NCI-H2196 (cell line): ENCODE results near the gene ZFP42.
"Not testable (repeated sequence)": the region's sequence is repeated elsewhere in the genome, so short reads cannot be mapped to it uniquely, and the experiment has no call there.

Experiments
- DNase-seq: peaks from one replicate; lab custom pipeline; 2025; ENCODE audit not compliant: unreplicated experiment; lab: John Stamatoyannopoulos, UW

The ZFP42 gene

GRCh38 chr4:188018262-188018661 lies 22.7 kb downstream of the ZFP42 start:
- DNase-seq: no peak

DNA sequence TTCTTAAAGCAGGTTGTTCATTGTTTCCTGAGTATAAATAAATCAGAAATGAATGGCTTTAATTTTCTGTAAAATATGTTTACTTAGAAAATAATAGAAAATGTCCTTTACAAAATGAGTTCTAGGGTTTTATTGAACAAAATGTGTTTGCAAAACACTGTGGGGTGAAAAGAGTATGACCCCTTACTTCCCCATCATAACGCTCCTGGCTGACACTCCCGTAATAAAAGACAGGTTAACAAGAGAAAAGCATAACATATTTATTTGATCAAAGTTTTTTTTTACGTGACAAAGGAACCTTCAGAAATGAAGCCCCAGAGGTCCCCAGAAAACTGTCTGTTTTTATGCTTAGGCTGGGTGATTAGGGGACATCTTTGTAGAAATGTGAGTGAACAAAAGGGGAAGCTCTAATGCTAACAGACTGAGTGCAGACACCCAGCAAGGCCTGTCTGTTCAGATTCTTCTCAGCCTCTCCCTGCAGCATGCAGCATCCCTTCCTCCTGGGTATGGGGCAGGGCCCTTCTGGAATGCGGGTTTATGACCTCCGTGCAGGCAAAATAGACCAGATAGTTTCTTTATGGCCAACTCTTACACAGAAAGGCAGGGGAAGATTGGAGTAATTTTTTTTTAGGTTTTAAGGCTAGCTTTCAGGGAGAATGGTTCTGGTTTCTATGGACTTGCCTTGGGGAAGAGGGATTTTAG lies 26.1 kb downstream of the ZFP42 start:
- DNase-seq: no peak

DNA sequence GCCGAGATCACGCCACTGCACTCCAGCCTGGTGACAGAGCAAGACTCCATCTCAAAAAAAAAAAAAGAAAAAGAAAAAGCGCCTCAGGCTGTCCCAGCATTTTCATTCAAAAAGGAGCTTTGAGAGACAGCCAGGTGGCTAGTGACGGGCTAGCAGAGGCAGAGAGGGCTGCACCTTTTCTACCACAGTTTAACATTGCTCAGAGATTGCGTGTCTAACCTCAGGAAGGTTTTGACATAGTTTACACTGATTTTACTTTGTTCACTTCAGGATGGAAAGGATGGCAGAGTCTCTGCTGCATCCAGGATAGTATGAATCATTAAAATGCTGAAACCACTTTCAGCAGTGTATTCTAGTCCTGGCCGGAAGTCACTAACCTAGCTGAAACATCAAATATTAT lies 28.1 kb downstream of the ZFP42 start:
- DNase-seq: no peak

- DNase-seq: no peak
These were observed 29.9 kb downstream of the ZFP42 start for GRCh38 chr4:188025476-188025875.

DNA sequence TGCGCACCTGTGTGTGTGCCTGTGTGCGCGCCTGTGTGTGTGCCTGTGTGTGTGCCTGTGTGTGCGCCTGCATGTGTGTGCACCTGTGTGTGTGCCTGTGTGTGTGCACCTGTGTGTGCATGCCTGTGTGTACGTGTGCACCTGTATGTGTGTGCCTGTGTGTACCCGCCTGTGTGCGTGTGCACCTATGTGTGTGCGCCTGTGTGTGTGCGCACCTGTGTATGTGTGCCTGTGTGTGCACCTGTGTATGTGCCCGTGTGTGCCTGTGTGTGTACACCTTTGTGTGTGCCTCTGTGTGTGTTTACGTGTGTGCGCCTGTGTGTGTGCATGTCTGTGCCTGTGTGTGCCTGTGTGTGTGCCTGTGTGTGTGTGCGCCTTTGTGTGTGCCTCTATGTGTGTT lies 33.5 kb downstream of the ZFP42 start:
- no peak for DNase-seq

- DNase-seq: no peak
These were observed 34.8 kb downstream of the ZFP42 start for GRCh38 chr4:188030401-188030800.

GRCh38 chr4:188031751-188032150 lies 36.2 kb downstream of the ZFP42 start:
- DNase-seq: no peak

GRCh38 chr4:188032170-188032569 lies 36.6 kb downstream of the ZFP42 start:
- no peak for DNase-seq

DNA sequence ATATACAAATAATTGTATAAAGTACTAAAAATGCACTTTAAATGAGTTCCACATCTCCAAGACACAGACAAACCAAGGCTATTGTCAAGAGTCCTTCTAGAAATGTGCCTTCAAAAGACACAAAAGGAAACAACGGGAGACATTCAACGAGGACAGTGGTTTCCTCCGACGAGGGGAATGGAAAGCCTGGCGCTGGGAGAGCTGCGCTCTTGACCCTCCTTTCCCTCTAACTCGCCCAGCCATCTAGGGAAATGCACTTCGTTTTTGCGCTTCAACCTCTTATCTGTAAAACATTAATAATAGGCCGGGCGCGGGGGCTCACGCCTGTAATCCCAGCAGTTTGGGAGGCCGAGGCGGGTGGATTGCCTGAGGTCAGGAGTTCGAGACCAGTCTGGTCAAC lies 37.0 kb downstream of the ZFP42 start:
- DNase-seq: no peak

DNA sequence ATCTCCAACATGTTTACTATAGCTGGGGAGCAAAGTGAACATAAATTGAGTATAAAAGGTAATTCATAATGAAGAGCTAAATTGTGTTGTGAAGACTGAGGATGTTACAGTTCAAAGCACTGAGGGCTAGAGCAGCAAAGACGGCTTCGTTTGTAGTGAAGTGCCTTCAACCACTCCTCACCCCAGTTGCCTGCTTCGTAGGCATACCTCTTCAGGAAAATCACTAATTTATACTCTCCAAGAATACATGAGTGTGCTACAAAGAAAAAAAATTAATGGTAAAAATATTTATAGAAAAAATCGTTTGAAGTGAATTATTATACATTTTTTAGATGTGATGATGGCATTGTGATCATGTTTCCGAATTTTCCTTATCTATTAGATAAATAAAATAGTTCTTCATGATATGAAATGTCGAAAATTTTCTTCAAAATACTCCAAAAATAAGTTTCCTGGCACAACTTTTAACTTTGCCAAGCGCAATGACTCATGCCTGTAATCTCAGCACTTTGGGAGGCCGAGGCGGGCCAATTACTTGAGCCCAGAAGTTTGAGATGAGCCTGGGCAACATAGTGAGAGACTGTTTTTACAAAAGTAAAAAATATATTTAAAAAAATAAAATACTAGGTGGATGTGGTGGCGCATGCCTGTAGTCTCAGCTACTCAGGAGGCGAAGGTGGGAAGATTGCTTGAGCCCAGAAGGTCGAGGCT lies 41.6 kb downstream of the ZFP42 start:
- no peak for DNase-seq

DNA sequence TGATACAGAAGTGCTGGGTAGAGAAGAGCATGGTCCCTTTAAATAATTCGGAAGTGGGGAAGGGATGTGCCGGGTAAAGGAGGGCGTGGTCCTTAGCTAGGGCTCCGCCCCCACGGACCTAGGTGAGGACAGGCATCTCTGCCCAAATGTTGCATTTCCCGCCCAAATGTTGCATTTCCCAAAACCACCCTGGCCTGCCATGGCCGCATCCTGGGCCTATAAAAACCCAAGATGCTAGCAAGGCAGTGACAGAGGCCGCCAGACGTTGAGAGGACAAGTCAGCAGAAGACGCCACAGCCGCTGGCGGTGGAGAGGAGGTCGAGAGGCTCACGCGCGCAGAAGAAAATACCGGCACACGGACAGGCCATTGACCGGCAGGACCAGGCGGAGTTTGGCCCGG lies 46.1 kb downstream of the ZFP42 start:
- no peak for DNase-seq

- no peak for DNase-seq
These were observed 46.6 kb downstream of the ZFP42 start for GRCh38 chr4:188042191-188042590.

- DNase-seq: no peak
These were observed 47.6 kb downstream of the ZFP42 start for GRCh38 chr4:188043154-188043553.

DNA sequence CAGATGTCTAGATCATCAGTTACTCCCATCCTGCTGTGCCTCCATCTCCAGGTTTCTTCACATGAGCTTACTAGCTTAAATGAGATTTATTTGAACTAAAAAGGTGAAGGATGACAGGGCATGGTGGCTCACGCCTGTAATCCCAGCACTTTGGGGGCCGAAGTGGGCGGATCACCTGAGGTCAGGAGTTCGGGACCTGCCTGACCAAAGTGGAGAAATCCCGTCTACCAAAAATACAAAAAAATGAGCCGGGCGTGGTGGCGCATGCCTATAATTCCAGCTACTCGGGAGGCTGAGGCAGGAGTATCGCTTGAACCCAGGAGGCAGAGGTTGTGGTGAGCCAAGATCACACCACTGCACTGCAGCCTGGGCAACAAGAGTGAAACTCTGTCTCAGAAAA lies 49.9 kb downstream of the ZFP42 start:
- DNase-seq: not testable (repeated sequence)

GRCh38 chr4:188046657-188047056 lies 51.1 kb downstream of the ZFP42 start:
- no peak for DNase-seq

GRCh38 chr4:188053302-188053701 lies 57.7 kb downstream of the ZFP42 start:
- DNase-seq: no peak
